ENCODE data around the gene CNGA3.

The CNGA3 gene

DNA sequence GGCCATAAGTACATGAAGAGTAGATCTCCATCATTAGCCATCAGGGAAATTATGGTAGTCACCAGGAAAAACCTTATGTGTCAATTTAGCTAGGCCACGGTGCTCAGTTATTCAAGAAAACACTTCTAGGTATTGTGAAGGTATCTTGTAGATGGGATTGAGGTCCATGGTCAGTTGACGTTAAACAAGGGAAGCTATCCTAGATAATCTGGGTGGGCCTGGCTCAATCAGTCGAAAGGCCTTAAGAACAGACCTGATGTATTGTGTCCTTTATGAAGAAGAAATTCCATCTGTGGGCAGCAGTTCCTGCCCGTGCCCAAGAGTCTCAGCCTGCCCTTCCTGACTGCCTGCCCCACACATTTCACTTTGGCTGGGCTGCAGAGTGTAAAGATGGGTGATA, 16.7 kb upstream of the CNGA3 start:
- no peak for DNase-seq

DNA sequence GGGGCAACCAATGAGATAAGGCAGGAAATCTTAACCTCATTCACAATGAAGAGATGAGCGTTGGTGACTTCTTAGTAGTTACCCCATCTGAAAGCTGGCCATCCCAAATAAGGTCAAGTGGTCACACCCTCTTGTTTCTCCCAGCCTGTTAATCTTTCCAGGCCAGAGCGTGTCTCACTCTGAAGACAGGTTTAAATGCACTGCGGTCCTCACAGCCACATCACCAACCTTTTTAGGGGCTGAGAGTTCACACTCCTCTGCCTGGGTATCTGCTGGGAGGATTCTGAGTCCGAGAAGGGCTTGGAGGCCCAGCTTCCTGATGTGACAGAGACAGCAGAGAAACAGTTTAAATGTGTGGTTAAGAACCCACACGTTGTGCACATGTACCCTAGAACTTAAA, 13.3 kb upstream of the CNGA3 start:
- no peak for DNase-seq

DNA sequence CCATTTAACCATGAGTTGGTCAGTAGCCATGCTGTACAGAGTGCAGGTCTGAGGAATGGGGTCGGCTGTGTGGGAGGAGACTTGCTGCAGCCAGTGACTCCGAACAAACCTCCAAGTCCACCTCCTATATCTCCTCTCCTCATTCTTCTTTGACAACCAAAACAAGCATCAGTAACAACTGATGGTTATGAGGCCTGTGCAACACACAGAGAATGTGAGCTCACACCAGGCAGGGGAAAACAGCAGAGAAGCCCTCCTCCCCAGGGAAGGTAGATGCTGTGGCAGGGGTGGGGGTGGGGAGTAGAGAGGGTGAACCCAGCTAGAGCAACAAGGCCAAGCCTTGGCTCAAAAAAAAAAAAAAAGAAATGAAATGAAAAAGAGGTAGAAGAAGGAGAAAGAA, 12.3 kb upstream of the CNGA3 start:
- no peak for DNase-seq

DNA sequence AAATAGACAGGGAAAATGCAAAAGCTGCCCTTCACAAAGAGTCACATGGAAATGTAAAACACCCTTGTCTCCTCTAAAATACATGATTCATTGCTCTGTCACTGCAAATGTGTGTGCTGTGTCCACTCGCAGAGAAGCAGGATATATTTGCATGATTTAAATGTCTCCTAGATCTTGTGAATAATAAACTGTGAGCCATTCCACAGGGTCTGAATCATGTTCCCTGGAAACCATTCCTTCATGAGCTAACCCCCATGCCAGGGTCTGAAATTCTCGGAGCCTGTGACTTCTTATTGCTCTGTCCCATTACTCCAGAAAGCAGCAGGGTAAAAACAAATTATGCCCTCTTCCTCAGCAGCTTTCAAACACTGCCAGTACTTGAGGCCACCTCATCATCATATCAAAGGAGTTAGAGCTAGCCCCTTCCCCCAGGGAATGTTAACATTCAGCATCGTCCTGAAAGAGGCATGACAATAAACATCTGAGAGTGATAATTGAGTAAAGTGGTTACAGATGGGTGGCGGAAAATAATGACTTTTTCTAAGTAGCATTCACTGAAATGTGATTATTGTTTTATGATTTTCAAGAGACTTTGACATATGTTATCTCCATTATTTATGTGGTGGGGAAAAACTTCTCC, 11.7 kb upstream of the CNGA3 start:
- no peak for DNase-seq

DNA sequence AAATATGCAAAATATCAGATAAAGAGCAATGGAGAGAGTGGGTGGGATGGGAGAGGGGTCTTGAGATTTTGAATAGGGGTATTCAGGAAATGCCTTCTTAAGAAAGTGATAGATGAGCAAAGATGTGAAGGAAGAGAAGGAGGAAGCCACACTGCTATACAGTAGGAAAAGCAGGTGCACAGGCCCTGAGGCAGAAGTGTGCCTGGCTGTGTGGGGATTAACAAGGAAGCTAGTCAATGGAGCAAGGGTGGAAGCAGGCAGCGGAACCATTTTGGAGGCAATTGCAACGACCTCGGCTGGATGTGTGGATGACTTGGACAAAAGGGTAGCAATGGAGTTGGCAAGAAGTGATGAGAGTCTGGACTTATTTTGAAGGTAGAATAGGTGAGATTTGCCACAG, 11.0 kb upstream of the CNGA3 start:
- DNase-seq: no peak

DNA sequence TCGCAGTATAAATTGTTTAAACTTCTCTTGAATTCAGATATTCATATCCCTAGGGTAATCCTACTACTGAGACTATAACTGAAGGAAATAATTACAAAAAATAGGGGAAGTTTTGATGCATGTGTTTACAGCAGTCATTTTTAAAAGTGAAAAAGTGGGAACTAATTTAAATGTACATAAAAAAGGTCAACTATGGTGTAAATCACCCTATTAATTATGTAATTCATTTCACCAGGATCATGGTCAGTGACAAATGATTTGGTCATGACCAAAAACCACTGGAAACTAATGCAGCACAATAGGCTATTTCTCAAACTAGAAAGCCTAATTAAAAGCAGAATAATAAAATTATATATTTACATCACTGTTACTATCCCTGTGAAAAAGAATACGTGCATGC, 5.0 kb upstream of the CNGA3 start:
- DNase-seq: no peak

DNA sequence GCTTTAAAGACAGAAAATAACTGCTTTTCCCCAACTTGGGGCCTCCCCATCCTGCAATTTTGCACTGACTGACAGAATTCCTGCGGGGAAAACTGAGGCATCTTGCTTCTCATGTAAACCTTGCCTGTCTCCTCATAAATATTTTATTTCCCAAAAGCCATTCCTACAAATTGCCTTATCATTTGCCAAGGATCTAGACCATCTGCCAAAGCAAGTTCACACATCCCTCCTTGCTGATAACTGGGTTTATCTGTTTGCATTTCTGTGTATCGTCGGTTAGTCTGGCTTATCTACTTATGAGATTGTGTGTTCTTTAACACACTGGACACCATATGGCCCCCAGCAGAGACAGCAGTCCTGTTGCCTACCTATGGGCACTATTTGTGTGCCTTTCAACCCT, 3.0 kb upstream of the CNGA3 start:
- no peak for DNase-seq

DNA sequence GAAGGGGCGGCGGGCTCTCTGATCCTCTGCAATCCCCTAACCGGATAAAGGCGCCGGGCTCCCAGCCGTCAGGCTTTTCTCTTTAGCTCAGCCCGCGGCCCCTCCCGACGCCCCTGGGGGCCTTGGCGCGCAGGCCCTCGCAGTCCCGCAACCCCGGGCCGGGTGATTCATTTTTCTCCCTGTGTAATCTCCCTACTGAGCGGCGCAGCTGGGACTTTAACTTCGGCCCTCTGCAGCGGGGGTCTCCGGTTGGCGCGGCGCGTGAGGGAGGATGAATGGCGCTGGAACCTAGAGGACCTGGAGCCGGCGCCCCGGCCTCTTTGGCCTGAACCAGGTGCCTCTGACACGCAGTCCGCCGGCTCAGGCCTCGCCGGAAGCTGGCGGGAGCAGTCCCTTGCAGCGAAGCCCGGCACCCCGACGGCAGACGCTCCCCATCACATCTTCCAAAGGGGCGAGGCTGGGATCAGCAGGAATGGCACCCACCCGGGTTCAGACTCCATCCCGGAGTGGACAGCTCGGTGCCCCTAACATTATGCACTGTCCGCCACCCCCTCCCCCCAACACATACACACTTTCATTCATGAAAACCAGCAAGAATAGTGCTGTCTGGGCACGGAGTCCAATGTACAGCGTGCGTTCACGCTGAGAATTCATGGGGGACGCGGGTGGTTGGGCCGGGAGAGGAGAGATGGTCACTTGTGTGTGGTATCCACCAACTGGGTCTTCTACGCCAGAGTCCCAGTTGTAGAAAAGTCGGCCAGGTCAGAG, 1.2 kb downstream of the CNGA3 start:
- DNase-seq: no peak

DNA sequence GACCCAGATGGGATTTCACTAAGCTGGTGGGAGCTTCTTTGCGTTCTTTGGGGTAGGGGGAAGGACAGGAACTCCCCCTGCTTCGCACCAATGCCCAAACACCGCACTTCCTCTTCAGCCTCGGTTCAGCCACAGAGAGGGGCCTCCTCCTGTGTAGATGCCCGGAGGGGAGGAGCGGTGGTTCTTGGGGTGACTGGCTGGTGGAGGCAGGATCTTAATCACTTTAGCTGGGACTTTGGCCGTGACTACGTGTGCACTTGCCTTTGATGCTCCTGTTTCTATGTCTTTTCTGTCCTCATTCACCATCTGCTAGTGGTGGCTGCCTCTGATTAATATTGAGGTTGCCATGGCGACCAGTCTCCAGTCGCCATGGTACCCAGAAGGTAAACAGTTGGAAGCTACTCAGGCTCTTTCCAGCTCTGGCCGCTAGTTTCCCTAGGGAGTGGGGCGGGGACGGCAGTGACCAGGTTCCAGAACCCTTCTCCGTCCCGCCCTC, 1.9 kb downstream of the CNGA3 start:
- DNase-seq: no peak

DNA sequence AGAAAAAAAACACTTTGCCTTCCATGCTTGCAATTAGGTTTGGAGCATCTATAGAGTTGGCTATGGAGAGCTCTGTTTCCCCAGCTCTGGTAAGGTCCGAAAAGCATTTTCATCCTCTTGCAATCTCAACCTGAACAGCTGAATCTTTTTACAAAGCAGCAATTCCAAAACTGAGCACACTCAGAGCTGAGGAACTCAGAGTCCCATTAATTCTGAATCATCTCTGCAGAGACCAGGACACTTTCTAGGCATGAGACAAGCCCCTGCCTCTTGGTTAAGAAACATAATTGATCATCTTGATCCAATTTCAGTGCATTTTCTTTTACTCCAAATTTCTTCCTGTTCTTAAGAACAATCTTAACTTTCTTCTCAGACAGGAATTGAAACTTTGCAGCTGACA, 4.2 kb downstream of the CNGA3 start:
- DNase-seq: no peak

DNA sequence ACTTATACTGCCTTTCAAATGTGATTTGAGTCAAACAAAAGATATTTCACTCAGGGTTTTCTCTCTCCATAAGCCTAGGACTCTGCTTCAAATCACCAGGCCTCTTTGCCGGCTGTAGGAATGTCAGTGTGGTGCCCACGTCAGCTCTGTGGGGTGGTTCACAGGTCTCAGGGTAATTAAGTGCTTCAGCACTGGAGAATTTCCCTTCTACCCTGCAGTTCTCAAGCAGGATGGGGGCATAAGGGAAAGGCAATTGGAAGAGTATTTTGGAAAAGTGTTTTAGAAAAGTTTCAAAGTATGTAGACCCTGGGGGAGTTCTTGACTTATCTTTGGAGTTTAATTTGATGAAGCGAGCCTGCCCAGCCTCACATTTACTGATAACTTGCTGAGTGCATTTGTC, 9.6 kb downstream of the CNGA3 start:
- no peak for DNase-seq

DNA sequence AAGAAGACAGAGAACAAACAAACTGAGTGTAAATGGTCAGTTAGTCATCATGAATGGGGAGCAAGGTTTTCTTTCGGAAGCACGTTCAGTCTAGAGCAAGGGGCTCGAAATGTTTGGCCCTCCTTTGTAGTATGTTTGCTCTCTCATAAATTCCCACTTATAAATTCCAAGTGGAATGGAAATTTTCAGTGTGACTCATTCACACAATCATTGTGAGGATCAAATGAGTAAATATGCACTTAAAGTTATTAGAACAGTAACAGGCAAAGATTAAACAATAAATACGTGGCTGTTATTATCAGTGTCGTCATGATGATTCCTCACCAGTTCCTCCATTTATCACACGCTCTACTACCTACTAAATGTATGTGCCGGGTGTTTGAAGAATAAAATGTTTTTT, 10.5 kb downstream of the CNGA3 start:
- no peak for DNase-seq

DNA sequence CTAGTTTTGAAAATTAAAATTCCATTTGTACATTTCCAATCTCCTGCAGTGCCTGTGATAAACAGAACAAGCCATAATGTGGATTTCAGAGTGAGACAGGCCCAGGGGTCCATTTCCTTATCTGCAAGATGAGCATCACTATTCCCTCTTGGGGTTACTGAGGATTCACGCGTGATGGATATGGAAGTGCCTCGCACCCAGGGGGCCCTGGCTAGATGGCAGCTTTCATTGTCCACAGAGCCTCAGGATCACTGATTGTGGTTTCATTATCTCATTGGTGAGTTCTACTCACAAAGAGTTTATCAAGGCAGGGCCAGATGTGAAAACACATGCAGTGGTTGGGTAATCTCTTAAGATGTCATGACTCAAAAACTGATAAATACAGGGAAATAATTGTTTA, 11.6 kb downstream of the CNGA3 start:
- no peak for DNase-seq

DNA sequence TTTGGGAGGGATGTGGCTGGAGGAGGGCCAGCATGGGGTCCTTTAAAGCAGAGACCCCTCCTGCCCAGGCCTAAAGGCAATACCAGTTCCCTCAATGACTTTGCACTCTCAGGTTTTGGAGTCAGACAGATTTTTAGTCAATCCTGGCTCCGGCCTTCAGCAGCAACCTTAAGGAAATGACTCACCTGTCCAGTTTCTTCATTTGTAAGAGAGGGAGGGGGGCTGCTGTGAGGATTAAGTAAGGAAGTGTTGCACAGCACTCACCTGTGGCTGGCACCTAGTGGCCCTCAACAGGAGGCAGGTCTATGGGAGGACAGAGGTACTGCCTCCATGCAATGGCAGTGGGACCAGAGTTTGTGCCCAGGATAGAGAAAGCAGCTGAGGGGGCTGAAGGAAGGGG, 13.7 kb downstream of the CNGA3 start:
- DNase-seq: no peak

DNA sequence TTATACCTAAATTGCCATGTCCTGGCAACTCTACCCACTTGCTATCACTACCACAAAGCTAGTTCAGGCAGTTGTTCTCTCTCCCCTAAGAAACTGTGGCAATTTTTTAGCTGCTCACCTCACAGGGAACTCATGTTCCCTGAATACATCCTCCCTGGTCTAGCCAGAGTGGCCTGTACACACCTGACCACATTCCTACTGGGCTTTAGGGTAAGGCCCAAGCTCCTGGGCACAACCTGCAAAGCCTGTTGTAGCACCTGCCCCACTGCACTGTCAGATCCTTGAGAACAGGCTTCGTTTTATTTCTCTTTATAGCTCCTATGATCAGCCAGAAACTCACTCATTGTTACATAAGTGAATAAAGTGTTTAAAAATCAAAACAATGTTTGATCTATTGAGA, 21.5 kb downstream of the CNGA3 start:
- DNase-seq: no peak

DNA sequence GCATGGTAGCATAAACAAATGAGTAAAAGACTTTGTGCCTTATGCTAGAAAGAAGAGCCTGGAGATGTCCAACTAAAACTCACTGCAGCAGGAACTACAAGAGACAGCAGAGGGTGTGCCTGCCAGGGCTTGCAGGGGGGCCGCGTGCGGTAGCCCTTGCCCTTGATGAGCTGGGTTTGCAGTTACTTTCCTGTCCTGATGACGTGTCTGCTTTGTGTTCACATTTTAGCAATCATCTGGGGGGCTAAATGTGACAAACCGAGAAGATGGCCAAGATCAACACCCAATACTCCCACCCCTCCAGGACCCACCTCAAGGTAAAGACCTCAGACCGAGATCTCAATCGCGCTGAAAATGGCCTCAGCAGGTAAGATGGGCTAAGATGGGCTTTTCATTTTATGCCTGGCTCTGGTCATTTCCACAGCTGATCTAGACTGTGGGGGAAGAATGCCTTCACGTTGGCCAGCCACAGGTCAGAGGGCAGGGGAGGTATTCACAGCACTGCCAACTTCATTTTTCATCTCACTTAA, 23.5 kb downstream of the CNGA3 start:
- DNase-seq: no peak

DNA sequence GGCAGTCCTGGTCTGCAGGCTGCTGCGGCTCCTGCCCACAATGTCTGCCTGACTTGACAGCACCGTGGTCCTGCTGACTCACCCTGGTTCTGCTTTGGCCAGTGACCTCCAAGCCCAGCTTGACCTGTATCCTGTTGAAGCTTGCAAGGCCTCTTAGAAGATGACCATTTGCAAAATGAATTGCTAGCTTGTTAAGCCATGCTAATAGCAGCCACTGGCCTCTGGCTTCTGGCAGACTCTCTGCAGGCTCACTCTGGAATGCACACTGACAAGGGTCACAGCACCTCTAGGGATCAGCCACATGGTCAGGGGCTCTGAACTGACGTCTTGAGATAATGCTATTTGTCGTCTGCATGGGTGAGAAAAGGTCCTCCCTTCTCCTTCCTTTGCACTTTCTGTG, 25.9 kb downstream of the CNGA3 start:
- DNase-seq: no peak

DNA sequence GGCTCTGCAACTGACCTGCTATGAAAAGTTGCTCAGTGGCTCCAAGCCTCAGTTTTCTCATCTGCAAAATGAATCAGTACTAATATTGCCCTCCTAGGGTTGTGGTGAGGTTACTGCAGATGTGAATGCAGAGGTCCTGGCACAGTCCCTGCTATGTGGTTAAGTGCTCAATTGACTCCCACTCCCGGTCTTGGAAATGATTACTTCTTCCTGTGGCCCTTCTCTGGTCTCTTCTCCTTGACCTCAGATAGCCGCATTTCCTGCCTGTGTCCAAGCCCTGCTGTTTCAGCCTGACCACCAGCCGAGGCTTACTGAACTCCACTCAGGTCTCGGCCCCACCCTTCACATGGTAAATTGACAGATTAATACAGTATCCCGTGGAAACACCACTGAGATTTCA, 26.3 kb downstream of the CNGA3 start:
- DNase-seq: no peak

DNA sequence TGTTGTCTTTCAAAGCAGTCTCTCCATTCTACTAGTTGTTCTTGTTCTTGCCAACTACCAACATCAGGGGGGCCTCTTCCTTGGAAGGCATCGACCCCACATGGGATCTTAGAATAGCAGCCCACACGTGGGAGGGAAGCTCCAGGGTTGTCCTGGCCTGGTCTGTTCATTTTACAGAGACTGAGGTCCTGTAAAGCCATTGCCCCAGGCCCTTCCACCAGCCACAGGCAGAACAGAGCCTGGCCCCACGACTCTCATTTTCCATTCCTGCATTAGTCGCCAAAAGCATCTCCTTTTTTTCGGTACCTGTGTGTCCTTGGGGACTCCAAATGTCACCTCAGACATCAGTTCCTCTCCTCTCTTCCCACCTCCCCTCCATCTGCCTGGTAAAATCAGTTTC, 28.0 kb downstream of the CNGA3 start:
- DNase-seq: no peak

DNA sequence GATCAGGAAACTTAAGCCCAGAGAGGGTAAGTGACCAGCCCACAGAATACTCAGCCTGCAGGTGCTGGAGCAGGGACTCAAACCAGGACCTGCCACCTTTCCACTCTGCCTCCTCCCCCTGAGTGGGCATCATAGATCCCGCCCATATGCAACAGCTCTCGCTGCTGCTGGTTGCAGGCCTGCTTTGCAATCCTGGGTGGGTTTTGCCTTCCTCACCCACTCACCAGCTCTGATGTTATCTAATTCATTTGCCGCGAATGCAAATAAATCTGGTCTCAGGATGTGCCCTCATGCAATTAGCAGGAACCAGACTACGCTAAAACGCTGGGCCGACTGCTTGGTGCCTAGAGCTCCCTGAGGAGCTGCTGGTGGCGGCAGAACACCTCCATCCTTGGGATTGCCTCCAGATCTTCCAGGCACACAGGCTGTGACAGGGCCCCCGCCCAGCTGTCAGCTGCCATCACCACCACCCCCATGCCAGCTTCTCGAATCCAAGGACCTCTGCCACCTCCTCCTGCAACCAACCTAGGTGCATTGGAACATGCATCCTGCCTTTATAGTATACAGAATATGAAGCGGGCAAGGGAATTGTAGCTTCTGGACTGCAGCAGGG, 28.8 kb downstream of the CNGA3 start:
- no peak for DNase-seq

DNA sequence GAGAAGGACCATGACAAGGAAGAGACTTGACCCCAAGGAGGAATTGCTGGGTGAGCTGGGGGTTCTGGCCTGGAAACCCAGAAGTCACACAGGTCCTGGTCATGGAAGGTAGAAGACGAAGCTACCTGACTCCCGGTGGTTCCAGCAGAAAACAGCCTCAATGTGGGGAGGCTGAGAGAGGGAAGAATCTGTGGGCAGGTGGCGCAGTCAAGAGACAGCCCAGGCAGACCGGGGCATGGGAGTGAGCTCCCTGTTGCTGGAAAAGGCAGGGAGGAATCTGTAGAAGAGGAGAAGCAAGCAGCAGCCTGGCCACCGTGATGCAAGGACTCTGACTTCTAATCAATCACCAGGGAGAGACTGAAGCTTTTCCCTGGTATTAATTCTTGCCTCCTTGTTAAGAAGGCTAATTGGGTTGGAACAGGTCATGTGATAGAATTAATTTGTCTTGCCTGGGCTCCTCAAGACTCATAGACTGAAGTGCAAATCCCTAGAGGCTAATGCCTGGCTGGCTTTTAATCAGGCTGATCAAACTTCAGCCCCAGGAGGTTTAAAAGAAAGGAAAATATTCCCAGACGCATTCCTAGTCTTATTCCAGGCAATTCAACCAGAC, 30.1 kb downstream of the CNGA3 start:
- DNase-seq: no peak

DNA sequence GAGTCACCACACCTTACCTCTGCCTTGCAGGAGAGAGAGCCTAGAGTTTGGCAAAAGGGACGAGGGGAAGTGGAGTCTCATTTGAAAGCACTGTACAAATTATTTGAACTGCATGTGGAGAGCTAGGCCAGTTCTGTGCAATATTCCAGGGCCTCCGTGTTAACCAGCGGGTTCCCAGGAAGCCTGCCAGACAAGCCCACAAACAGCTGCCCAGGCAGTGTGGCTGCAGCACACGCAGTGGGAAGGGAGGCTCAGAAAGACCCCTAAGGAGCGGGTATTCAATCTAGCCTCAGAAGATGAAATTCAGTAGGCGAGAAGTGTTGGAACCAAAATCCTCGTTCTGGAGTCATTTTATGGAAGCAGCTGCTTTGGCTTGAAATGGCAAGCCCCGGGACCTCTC, 30.7 kb downstream of the CNGA3 start:
- no peak for DNase-seq

DNA sequence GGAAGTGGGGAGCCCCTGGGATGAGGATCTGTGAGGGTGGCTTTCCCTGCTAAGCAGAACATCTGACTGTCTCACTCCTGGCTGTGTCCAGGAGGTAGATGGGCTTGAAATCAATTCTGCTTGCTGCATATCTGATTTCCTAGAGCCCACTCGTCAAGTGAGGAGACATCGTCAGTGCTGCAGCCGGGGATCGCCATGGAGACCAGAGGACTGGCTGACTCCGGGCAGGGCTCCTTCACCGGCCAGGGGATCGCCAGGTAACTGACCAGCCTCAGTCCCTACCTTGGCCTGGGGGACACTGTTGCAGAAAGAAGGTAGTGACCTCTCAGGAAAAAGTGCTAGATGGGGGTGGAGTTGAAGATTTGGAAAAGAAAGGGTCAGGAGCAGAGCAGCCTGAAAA, 31.3 kb downstream of the CNGA3 start:
- no peak for DNase-seq

DNA sequence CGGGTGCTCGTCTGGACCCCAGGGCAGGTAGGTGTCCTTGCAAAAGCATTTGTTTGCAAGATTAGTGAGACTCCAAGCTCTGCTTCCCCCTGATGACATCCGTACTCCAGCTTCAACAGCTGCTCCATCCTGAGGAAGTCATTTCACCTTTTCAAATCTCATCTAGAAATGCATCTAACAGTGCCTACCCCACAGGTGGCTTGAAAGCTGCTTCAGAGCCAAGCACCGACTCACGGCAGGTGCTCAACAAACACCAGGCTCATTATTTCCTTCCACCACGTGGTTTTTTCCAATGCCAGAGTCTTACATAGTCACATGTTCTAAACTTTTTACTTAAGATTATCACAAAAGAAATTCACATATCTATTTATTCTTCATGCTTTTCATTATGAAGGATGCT, 31.9 kb downstream of the CNGA3 start:
- no peak for DNase-seq

Data from central memory CD4-positive, alpha-beta T cell (primary cell).